GM19452 (cell line): Measurements from ENCODE around the gene DLG5.
"Not testable (repeated sequence)": the region's sequence is repeated elsewhere in the genome, so short reads cannot be mapped to it uniquely, and the experiment has no call there.

Experiments used
- ATAC-seq: cut with Tn5 transposase; IDR thresholded peaks from one replicate; pipeline ENCODE4 v1.9.1; 2021; ENCODE audit not compliant: unreplicated experiment

Gene DLG5

GRCh38 chr10:77798940-77799339 is 127.6 kb downstream of the DLG5 start:
- ATAC-seq: no peak

DNA sequence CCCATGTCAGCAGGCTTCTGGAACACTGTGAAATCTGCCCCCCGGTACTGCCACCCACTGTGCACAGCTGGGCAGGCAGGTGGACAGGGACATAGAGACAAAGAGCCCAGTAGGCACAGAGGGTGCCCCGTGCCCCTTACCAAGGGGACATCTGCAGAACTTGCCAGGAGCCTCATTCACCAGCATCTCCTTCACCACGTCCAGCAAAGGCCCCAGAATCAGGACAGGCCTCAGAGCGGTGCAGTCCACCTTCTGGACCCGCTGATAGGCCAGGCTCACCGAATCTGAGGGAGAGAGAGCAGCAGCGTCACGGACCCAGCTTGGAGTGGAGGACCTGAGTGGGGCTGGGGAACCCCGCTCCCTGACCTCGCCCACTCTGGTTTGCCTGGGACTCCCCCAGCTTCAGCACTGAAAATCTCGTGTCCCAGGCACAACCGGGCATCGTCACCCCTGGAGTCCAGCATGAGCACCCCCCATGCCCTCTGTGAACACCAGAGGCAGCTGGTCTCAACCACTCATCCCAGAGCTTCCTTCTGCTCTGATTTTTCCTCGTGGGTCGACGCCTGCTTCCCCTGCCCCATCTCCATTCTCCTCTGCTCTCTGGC is 130.1 kb downstream of the DLG5 start:
- no peak for ATAC-seq

- no peak for ATAC-seq
Observed at GRCh38 chr10:77795426-77796055, 131.0 kb downstream of the DLG5 start.

- no peak for ATAC-seq
Observed at GRCh38 chr10:77794256-77795142, 132.1 kb downstream of the DLG5 start.

DNA sequence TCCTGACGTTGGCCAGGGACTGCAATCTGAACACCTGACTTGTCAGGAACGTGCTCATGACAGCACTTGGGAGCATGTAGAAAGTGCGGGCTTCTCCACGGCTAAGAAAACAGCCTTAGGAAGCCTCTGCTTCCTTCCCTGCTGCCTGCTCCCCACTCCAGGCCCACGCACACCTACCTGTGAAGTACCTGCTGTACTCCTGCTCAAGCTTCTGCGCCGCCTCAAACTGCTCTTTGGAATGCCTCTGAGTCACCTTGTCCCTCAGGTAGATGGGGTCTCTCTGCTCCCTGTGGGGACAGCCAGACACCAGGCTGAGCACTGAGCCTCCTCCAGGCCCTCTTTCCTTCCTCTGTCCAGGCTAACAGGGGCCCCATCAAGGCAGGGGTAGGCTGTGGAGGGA is 132.7 kb downstream of the DLG5 start:
- no peak for ATAC-seq

DNA sequence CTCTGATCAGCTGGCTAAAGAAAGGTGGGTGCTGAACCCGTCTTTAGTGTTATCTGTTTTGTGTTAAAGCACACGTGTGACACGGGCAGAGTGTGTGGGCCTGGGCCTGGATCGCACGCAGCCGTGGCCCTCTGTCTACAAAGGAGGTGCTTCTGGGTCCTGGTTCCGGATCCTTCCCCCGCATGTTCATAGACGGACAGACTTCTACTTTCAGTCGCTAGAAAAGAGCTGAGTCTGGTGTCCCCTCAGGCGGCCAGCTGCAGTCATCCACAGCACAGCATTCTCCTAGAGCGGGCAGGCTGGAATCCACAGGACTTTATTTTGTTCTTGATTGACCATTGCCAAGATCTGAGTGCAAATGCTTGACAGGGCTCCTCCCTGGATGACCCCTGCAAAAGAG is 134.4 kb downstream of the DLG5 start:
- ATAC-seq: no peak

GRCh38 chr10:77791506-77791905 is 135.0 kb downstream of the DLG5 start:
- no peak for ATAC-seq

- no peak for ATAC-seq
Observed at GRCh38 chr10:77789861-77790260, 136.7 kb downstream of the DLG5 start.

GRCh38 chr10:77789016-77789415 is 137.5 kb downstream of the DLG5 start:
- ATAC-seq: no peak

- ATAC-seq: no peak
Observed at GRCh38 chr10:77788496-77789010, 138.0 kb downstream of the DLG5 start.

DNA sequence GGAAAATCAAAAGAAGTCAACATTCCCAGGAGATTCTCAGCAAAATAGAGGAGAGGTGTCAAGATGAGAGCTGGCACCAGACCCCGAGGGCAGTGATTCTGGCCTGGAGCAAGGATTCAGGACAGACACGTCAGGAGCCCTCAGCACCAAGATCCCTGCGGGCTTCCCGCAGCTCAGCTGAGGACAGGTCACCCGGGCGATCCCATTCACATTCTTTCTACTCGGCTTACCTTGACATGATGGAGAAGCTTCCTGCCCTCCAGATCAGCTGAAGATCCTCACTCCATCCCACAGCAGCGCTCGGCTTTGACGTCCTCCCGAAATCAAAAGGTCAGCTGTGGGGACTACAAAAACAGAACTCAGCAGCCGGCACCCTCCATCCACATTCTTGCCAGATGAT is 139.1 kb downstream of the DLG5 start:
- ATAC-seq: no peak

DNA sequence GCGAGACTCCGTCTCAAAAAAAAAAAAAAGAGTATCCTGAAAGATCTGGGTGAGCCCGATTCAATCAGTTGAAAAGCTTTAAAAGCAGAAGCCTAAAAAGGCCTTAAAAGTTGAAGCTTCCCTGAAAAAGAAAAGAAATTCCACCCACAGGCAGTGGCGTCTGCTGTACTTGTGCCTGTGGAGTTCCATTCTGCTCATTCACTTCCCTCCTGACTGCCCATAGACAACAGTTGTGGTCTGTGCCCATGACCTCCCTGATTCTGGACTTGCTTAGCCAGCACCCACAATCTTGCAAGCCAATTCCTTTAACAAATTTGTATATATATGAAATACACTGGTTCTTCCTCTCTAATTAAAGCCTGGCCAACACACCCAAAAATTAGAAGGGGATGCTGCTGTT is 141.7 kb downstream of the DLG5 start:
- ATAC-seq: no peak

DNA sequence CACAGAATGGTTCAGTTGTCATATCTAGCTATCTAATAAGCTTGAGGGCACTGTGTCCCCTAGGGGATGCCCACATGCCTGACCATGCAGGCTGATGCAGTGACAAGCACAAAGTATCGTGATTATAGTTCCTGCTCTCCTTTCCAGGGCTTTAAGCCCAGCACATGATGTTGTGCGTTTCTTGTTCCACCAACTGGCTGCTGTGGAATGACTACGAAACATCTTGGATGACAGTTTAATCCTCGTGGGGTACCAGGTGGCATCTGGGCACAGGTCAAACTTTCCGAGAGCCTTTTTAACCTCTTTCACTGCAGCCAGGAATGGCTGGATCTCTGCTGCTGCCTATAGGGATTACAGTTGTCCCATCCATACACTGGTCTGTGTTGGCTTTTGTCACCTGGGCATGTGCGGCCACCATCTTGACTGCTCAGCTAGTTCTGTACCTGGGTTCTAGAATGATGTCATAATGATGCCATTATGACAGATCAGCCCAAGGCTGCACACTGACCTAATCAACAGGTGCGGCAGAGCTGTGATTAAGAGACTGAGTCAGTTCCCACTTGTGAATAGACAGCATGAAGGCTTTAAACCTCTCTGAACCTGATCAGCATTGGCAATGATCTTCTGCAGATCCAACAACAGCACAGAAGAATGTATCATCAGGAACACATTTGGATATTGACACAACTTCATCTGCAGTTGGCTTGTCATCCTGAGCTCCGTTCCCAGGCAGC is 144.1 kb downstream of the DLG5 start:
- ATAC-seq: no peak

GRCh38 chr10:77781451-77782327 is 144.9 kb downstream of the DLG5 start:
- ATAC-seq: no peak

DNA sequence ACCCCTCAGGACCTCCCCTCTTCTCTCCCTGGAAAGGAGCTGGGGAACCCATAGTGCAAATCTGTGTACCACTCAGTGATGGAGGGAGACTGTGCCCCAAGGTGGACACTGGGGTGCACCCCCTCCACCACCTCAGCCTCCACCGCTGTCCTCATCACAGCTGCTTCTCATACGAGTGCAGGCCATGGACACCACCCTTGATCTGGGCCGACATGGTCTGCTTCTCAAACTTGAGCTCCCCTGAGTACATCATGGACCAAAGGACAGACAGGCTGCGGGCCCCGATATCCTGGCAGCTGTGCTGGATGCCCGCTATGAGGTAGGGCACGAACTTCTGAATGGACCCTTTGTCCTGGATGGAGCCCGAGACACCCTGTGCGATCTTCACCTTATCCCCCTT is 146.4 kb downstream of the DLG5 start:
- no peak for ATAC-seq

DNA sequence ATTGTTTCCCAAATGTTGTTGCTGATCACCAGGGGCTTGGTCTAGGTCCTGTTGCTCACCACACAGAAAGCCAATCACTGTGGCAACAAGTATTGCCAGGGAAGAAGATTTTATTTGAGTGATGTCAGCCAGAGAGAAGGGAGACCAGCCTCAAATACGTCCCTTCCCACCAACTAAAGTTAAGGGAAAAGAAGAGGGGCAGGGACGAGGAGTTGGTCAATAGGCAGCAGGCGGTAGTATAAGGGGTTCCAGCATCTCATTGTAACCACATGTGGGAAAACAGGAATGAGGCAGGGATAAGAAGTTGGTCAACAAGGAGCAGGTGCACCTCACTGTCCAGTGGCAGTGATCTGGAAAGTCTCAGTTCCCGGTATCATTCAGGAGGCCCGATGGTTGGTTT is 150.1 kb downstream of the DLG5 start:
- no peak for ATAC-seq

DNA sequence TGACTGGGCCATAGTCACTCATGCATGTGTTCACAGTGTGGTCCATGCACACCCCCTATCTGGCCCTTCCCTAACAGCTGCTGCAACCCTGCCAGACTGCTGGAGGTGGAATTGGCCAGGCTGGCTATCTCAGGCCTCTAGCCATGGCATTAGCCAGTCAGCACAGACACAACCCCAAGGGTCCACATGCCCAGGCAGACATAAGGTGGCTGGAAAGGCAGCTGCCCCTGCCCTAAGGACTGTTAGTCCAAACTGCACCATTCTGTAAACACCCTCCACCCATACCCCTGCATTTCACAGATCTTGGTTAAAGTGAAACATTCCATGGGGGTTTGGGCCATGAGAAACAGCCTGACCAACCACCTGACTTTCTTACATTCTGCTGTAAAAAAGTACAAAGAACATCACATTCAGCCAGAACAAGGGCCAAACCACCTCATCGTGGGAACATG is 151.6 kb downstream of the DLG5 start:
- no peak for ATAC-seq

GRCh38 chr10:77773631-77774426 is 152.7 kb downstream of the DLG5 start:
- no peak for ATAC-seq

DNA sequence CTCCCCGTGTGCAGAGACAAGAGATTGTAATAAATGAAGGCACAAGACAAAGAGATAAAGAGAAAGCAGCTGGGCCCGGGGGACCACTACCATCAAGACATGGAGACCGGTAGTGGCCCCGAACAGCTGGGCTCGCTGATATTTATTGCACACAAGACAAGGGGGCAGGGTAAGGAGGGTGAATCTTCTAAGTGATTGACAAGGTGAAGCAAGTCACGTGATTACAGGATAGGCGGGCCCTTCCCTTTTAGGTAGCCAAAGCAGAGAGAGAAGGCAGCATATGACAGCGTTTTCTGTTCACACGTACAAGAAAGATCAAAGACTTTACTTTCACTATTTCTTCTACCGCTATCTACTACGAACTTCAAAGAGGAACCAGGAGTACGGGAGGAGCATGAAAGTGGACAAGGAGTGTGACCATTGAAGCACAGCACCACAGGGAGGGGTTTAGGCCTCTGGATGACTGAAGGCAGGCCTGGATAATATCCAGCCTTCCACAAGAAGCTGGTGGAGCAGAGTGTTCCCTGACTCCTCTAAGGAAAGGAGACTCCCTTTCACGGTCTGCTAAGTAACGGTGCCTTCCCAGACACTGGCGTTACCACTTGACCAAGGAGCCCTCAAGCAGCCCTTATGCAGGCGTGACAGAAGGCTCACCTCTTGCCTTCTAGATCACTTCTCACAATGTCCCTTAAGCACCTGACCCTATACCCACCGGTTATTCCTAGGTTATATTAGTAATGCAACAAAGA is 153.5 kb downstream of the DLG5 start:
- ATAC-seq: not testable (repeated sequence)
